Activated T-cell treated with anti-CD3 and anti-CD28 coated beads, Interleukin-2, amount 50 U/mL, for 72 hours (primary cell): ENCODE results near the gene TENM4. TPM values are rescaled to one million over a fixed set of nuclear protein-coding genes. Genes with fewer than 3 reads are reported as not detected.
A peak's percentile ranks its signal among the peaks of the same experiment; 100 is the strongest.
"Not testable (repeated sequence)": the region's sequence is repeated elsewhere in the genome, so short reads cannot be mapped to it uniquely, and the experiment has no call there.

Source experiments
- ATAC-seq, 2 donors: fragments of 150-1000 bp; cut with Tn5 transposase; replicated peaks in 1 of 2; 2 replicates each; pipeline ENCODE4 v1.10.0; 2021; ENCODE audit warnings: moderate library complexity in 2 of 2, mild to moderate bottlenecking in 1 of 2
- DNase-seq, 2 donors: peaks; one replicate each; pipeline ENCODE4 v3.0.0; 2021 to 2022; ENCODE audit warnings: mixed read lengths in 1 of 2
- H3K27ac Mint-ChIP-seq: one replicate; pipeline ENCODE4 v1.8.0; 2022; ENCODE audit warnings: mild to moderate bottlenecking, moderate library complexity, mixed read lengths
- H3K27me3 Mint-ChIP-seq: one replicate; pipeline ENCODE4 v1.8.0; 2022; ENCODE audit warnings: low read depth, mixed read lengths
- H3K36me3 Mint-ChIP-seq, 2 donors: one replicate each; pipeline ENCODE4 v1.8.0; 2022; ENCODE audit warnings: mixed read lengths in 2 of 2, mild to moderate bottlenecking in 1 of 2; ENCODE audit not compliant: insufficient read depth in 2 of 2
- H3K4me1 Mint-ChIP-seq: one replicate; pipeline ENCODE4 v1.8.0; 2022; ENCODE audit warnings: low read depth, mixed read lengths
- H3K4me3 Mint-ChIP-seq, 2 donors: one replicate each; pipeline ENCODE4 v1.8.0; 2022; ENCODE audit warnings: mild to moderate bottlenecking in 2 of 2, mixed read lengths in 2 of 2, moderate library complexity in 2 of 2
- H3K9me3 Mint-ChIP-seq, 2 donors: one replicate each; pipeline ENCODE4 v1.8.0; 2022; ENCODE audit warnings: mixed read lengths in 2 of 2
- total RNA-seq, 2 donors: library from RNA; stranded (reverse); gene quantifications; one replicate each; pipeline ENCODE4 v1.2.3, GENCODE V29; 2022

TENM4 gene
- total RNA-seq, 2 donors from 2014 or later = 0.21 TPM; not detected in 1

- Mint-ChIP-seq H3K27ac (no peak overlapping the region), H3K4me3 (peak overlapping the region in 1 of 2 donors; percentile 37), H3K36me3 (no peaks in the 10 kb centered on the region), H3K9me3 (no peaks in the 10 kb centered on the region), H3K27me3 (peaks cover 5% of the 10 kb centered on the region), H3K4me1 (no peaks in the 10 kb centered on the region)
- DNase-seq (no peak), ATAC-seq (no peak)
These were observed 537.9 kb downstream of the TENM4 start for GRCh38 chr11:78902771-78903507.

- H3K9me3 Mint-ChIP-seq = no peaks in the 10 kb centered on the region
- no peak overlapping the region for H3K27ac Mint-ChIP-seq
- no peaks in the 10 kb centered on the region for H3K4me1 Mint-ChIP-seq
- no peaks in the 10 kb centered on the region for H3K36me3 Mint-ChIP-seq
- ATAC-seq (no peak), DNase-seq (no peak)
- H3K4me3 Mint-ChIP-seq = no peak overlapping the region
- peaks cover 5% of the 10 kb centered on the region for H3K27me3 Mint-ChIP-seq
These were observed 539.0 kb downstream of the TENM4 start for GRCh38 chr11:78901831-78902230.

- ATAC-seq (no peak), DNase-seq (no peak)
- H3K9me3 Mint-ChIP-seq = no peaks in the 10 kb centered on the region
- no peaks in the 10 kb centered on the region for H3K36me3 Mint-ChIP-seq
- H3K27me3 Mint-ChIP-seq = no peaks in the 10 kb centered on the region
- H3K4me1 Mint-ChIP-seq = no peaks in the 10 kb centered on the region
- H3K4me3 Mint-ChIP-seq = no peak overlapping the region
- no peak overlapping the region for H3K27ac Mint-ChIP-seq
These were observed 542.5 kb downstream of the TENM4 start for GRCh38 chr11:78898266-78898775.

- H3K9me3 Mint-ChIP-seq = no peaks in the 10 kb centered on the region
- H3K4me3 Mint-ChIP-seq = no peak overlapping the region
These were observed 546.8 kb downstream of the TENM4 start for GRCh38 chr11:78893996-78894395.

GRCh38 chr11:78889698-78890097, 551.1 kb downstream of the TENM4 start:
- peaks cover 0 to 2% of the 10 kb centered on the region in 2 donors for H3K9me3 Mint-ChIP-seq

More at GRCh38 chr11:78893996-78894395, 546.8 kb downstream of the TENM4 start:
- Mint-ChIP-seq H3K27ac (no peak overlapping the region), H3K4me1 (no peaks in the 10 kb centered on the region), H3K27me3 (peaks cover 5% of the 10 kb centered on the region), H3K36me3 (no peaks in the 10 kb centered on the region)
- ATAC-seq (no peak), DNase-seq (no peak)

GRCh38 chr11:78886616-78887015, 554.2 kb downstream of the TENM4 start:
- DNase-seq = no peak
- Mint-ChIP-seq H3K4me3 (no peak overlapping the region), H3K27ac (no peak overlapping the region), H3K36me3 (no peaks in the 10 kb centered on the region), H3K9me3 (peaks cover 0 to 2% of the 10 kb centered on the region in 2 donors), H3K27me3 (peaks cover 5% of the 10 kb centered on the region), H3K4me1 (no peaks in the 10 kb centered on the region)
- no peak for ATAC-seq

More at GRCh38 chr11:78889698-78890097, 551.1 kb downstream of the TENM4 start:
- no peak overlapping the region for H3K4me3 Mint-ChIP-seq
- no peaks in the 10 kb centered on the region for H3K4me1 Mint-ChIP-seq
- H3K27ac Mint-ChIP-seq = no peak overlapping the region
- no peaks in the 10 kb centered on the region for H3K36me3 Mint-ChIP-seq
- DNase-seq (no peak), ATAC-seq (no peak)
- peaks cover 5% of the 10 kb centered on the region for H3K27me3 Mint-ChIP-seq

GRCh38 chr11:78884761-78885160, 556.1 kb downstream of the TENM4 start:
- H3K27ac Mint-ChIP-seq = no peak overlapping the region
- H3K4me3 Mint-ChIP-seq = no peak overlapping the region
- H3K27me3 Mint-ChIP-seq = peaks cover 2% of the 10 kb centered on the region
- H3K4me1 Mint-ChIP-seq = no peaks in the 10 kb centered on the region
- no peak for ATAC-seq
- DNase-seq = no peak
- no peaks in the 10 kb centered on the region for H3K36me3 Mint-ChIP-seq
- H3K9me3 Mint-ChIP-seq = peaks cover 0 to 2% of the 10 kb centered on the region in 2 donors

GRCh38 chr11:78883506-78883905, 557.3 kb downstream of the TENM4 start:
- DNase-seq = no peak
- no peak overlapping the region for H3K27ac Mint-ChIP-seq
- H3K9me3 Mint-ChIP-seq = peaks cover 0 to 2% of the 10 kb centered on the region in 2 donors
- H3K4me1 Mint-ChIP-seq = no peaks in the 10 kb centered on the region
- ATAC-seq = no peak
- no peaks in the 10 kb centered on the region for H3K27me3 Mint-ChIP-seq
- no peaks in the 10 kb centered on the region for H3K36me3 Mint-ChIP-seq
- H3K4me3 Mint-ChIP-seq = no peak overlapping the region

GRCh38 chr11:78879094-78879980, 561.5 kb downstream of the TENM4 start:
- not testable (repeated sequence) for H3K4me3 Mint-ChIP-seq, H3K27ac Mint-ChIP-seq, H3K27me3 Mint-ChIP-seq, ATAC-seq, DNase-seq, H3K4me1 Mint-ChIP-seq, H3K36me3 Mint-ChIP-seq, H3K9me3 Mint-ChIP-seq

- Mint-ChIP-seq H3K36me3 (no peaks in the 10 kb centered on the region), H3K9me3 (peaks cover 1 to 5% of the 10 kb centered on the region in 2 donors), H3K4me1 (no peaks in the 10 kb centered on the region), H3K27me3 (no peaks in the 10 kb centered on the region), H3K4me3 (no peak overlapping the region), H3K27ac (no peak overlapping the region)
- DNase-seq (no peak), ATAC-seq (no peak)
These were observed 562.2 kb downstream of the TENM4 start for GRCh38 chr11:78878631-78879030.

GRCh38 chr11:78876676-78877075, 564.2 kb downstream of the TENM4 start:
- Mint-ChIP-seq H3K27me3 (no peaks in the 10 kb centered on the region), H3K4me1 (no peaks in the 10 kb centered on the region), H3K27ac (no peak overlapping the region), H3K4me3 (no peak overlapping the region), H3K9me3 (peaks cover 1 to 5% of the 10 kb centered on the region in 2 donors), H3K36me3 (no peaks in the 10 kb centered on the region)
- no peak for ATAC-seq
- DNase-seq = no peak

- H3K9me3 Mint-ChIP-seq = no peaks in the 10 kb centered on the region
- ATAC-seq = no peak
- no peak overlapping the region for H3K4me3 Mint-ChIP-seq
- no peaks in the 10 kb centered on the region for H3K36me3 Mint-ChIP-seq
- H3K27me3 Mint-ChIP-seq = peaks cover 6% of the 10 kb centered on the region
- H3K4me1 Mint-ChIP-seq = no peaks in the 10 kb centered on the region
- H3K27ac Mint-ChIP-seq = no peak overlapping the region
- no peak for DNase-seq
These were observed 570.2 kb downstream of the TENM4 start for GRCh38 chr11:78870655-78871054.

- ATAC-seq (no peak), DNase-seq (no peak)
- Mint-ChIP-seq H3K9me3 (no peaks in the 10 kb centered on the region), H3K4me1 (no peaks in the 10 kb centered on the region), H3K27ac (no peak overlapping the region), H3K36me3 (no peaks in the 10 kb centered on the region), H3K27me3 (peaks cover 6% of the 10 kb centered on the region), H3K4me3 (no peak overlapping the region)
These were observed 571.5 kb downstream of the TENM4 start for GRCh38 chr11:78869293-78869692.
